Thyroid gland (tissue), 4 donors: Measurements from ENCODE around the gene KRT17.

Experiments
- CTCF ChIP-seq, 6 experiments: fragments of 200-600 bp in 3 of 6; fragments of 450-650 bp in 3 of 6; sonication (generic) in 3 of 6; IDR thresholded peaks; one replicate each; pipeline ENCODE4 v1.5.1; 2016 to 2019; ENCODE audit warnings: antibody characterized with exemption in 6 of 6, mild to moderate bottlenecking in 2 of 6, inconsistent platforms in 1 of 6, moderate library complexity in 1 of 6
- POLR2A ChIP-seq, 2 donors: fragments of 450-650 bp; IDR thresholded peaks; one replicate each; pipeline ENCODE4 v1.6.1; 2017; ENCODE audit warnings: antibody characterized with exemption in 2 of 2, mild to moderate bottlenecking in 2 of 2, moderate library complexity in 1 of 2

GRCh38 chr17:41619036-41619926, 5.1 kb downstream of the KRT17 start:
- TF ChIP-seq CTCF (IDR thresholded peaks at IDR 0.05), result no peak
- no peak for TF ChIP-seq POLR2A (IDR thresholded peaks at IDR 0.05)
